EL (cell line): ENCODE results near the gene TSPAN11.

ENCODE experiments used
- DNase-seq: peaks from one replicate; pipeline ENCODE4 v3.0.0-alpha.2; 2016

The TSPAN11 gene

GRCh38 chr12:30962047-30962446, 35.5 kb downstream of the TSPAN11 start:
- DNase-seq: no peak

GRCh38 chr12:30963709-30964564, 37.4 kb downstream of the TSPAN11 start:
- DNase-seq: no peak

- no peak for DNase-seq
These were observed 38.5 kb downstream of the TSPAN11 start for GRCh38 chr12:30964896-30965612.

- no peak for DNase-seq
These were observed 39.1 kb downstream of the TSPAN11 start for GRCh38 chr12:30965613-30965985.

DNA sequence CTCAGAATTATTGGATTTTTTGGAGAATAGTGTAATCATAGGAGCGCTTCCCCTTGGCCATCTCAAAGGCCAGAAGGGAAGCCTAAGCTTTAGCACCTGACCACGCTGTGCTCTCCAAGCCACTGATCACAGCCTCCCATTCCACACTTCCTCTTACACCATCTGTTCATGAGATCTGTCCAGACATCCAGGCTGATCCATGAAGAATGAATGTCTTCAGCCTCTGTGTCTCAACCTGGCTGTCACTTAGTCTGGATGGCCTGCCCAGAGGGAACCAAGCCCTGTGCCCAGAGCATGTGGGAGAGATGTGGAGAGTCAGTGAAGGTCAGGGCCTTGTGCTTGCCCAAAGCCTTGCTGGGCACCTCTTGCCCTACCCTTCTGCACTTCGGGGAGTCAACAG, 40.5 kb downstream of the TSPAN11 start:
- DNase-seq: no peak

DNA sequence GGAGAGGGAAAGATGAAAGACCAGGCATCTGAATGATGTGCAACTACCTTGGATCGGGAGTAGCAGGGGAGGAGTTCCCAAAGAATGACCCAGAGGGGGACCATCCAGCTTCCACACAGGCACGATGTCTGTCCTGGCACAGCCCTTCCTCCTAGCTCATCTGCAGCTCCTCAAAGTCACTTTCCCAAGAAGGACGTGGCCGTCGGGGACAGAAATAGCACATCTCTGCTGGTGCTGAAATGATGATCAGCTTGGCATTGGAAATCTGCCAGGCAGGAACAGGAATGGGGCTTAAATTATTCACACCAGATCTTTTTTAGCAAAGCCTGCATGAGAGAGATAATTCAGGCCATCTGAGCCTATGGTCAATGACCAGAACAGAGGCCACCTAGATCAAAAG, 41.7 kb downstream of the TSPAN11 start:
- DNase-seq: no peak

DNA sequence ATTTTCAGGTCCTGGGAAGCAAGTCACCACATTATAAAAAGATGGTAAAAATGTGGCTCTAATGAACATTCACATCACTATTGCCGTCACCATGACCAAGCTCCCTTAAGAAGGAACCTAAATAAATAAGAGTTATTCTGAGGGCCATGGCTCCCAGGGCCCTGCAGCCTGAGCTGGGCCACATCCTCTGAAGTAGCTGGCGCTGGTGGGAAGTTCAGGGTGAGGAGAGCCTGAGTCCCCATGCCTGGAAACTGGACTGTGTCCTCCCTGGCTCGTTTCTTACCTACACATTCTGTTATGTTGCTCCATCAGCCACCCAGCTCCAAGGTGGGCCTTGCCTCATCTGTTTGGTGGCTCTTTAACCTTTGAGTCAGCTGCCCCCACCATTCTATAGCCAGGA, 42.5 kb downstream of the TSPAN11 start:
- no peak for DNase-seq

DNA sequence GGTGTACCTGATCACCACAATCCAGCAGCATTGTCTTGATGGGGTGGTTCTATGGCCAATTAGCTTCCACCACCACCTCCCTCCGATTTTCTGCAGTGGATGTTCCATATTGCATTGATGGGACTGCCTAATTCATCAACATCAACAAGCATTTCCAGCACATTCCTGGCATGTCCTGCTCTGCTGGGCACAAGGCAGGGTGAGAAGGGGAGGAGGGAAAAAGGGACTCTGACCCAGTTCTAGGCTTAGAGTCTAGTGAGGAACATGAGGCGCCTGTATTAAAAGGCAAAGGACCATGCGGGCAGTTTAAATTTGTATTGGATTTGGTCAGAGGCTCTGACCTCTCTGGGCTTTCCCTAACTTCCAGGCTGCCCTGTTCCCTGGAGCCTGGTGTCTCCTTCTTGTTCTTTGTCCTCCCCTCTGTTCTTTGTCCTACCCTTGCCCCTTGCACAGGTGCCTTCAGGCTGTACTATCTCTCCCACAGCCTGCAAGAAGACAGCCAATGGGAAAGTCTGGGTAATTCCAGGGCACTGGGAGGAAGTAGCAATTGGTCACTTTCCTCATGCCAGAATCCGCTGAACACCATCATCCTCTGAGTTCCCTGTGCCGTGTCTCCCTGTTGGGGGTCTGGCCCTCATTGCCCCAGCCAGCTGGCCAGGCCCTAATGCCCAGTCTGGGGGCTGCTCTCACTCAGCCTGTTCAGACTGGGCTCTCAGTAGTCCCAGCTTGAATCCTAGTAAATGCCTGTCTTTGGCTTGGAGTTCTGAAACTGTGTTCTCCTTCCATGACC, 43.3 kb downstream of the TSPAN11 start:
- no peak for DNase-seq

GRCh38 chr12:30970559-30971197, 44.1 kb downstream of the TSPAN11 start:
- DNase-seq: no peak

DNA sequence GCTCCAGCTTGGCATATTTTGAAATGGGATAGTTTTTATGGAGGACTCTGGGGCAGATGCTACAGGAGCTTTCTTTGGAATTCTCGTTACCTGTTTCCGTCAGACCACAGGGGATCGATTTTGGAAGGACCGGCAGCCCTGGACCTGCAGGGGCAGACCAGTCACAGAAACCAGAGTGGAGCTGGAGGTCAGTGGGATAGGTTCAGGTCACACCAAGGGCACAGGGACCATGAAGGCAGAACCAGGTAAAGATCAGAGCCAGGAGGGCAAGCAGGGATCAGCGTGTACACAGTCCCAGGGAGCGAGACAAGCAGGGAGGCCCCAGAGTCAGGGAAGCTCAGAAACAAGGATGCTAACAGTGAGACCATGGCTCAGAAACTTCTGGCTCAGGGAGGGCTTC, 45.5 kb downstream of the TSPAN11 start:
- no peak for DNase-seq

DNA sequence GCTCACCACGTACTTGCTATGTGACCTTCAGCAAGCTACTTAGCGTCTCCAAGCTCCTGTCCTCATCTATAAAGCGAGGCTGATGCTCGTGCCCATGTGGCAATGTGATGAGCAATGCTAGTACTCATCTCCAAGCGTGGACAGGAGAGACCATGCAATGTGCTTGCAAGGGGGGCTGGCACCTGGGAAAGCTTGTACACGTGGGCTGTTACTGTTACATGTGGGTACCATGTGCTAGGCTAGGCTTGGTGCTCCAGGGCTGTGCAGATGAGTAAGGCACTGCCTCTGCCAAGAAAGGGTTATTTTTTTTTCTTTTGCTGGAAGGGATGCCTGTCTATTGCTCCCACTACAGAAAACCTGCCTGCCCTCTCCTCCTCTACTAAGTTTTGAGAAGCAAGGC, 46.6 kb downstream of the TSPAN11 start:
- no peak for DNase-seq

DNA sequence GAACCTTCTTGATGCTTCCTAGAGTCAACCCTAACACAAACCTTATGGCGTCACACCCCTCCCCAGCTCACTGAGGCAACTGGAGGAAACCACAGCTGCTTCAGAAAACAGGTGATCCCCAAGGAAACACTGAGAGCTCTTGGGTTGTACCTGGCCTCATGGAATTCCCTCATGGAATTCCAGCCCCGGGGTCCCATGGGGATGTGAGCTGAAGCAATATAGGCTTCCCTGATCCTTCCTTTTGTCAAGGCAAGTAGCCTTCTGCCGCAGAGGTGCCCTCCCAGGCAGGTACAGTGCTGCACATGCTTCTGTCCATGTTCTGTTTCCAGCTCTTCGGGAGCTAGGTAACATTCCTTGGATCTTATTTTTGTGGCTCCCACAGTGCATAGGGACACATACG, 47.3 kb downstream of the TSPAN11 start:
- DNase-seq: no peak

DNA sequence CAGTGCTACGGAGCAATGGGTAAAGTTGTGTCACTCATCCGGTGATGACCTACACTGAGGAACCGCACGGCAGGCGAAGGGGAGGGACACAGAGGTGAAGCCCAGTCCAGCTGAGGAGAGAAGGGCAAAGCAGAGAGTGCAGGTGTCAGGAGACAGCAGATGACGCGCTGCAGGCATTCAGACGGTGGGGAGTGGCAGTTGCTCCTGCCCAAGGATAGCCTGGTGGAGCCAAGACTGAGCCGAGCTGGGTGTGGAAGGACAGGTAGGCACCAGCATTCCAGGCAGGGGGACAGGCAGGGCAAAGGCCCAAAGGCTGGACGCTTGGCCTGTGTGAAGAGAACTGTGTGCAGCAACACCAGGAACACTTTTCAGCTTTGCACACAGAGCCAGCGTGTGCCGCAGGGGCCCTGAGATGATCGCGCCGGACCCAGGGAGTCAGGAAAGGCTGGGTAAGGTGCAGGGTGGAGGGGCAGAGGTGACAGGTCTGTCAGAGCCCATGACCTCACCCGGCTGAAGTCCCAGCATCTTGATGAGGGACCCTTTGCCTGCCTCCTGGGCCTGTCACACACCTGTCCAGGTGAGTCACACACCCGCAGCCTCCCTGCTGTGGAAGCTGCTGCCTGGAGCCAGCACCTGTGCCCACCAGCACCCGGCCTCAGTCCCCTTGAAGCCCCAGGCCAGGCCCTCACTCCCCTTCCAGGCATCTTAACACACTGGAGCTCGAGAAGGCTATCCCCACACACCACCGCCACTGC, 48.4 kb downstream of the TSPAN11 start:
- DNase-seq: no peak

DNA sequence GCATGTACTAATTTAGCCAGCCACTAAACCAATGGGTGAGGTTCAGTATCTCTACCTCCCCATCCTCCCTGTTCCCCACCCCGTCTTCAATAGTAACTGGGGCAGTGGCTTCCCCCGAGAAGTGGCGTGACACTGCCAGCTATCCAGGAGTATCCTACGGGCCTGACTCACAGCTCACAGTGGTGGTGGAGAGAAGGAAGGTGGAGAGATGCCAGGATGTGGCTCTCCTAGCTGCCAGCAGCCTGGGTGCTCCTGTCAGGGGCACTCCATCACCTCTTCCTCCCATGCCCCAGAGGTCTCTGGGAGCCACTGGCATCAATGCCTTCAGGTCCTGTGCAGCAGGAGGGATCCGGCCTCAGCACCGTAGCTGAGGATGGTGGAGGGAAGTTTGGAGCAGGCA, 49.0 kb downstream of the TSPAN11 start:
- no peak for DNase-seq

- no peak for DNase-seq
These were observed 49.7 kb downstream of the TSPAN11 start for GRCh38 chr12:30976206-30976605.

- no peak for DNase-seq
These were observed 50.6 kb downstream of the TSPAN11 start for GRCh38 chr12:30977124-30977523.

DNA sequence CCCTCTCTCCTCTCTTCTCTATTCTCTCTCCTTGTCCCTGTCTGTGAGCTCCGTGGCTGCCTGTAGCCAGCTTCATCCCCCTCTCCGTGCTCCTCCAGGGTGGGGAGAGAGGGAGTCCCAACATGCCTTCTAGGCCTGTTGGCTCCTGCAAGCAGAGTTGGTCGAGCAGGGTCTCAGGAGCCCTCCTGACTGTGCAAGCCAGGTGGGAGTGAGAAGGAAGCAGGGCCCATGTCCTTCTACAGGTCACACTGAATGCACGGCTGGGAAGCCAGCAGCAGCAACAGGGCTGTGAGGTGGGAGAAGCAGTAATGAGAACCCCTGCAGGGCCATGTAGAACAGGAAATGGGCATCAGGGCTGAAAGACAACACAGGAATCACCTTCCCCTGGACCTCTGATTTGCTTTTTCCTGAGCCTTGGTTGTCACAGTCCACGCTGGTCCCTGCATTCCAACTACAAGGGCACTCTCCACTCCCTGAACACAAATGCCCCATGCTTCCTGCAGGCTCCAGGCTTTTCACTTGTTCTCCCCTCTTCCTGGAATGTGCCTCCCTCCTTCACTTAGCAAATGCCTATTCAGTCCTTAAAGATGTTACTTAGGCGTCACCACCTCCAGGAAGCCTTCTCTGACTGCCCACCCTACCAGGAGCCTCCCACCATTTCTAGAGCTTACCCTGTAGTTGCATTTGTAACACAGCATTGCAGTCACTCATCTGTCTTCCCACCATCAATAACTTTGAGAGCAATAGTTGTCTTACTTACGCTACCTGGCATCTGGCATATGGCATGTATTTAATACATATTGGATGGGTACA, 51.2 kb downstream of the TSPAN11 start:
- no peak for DNase-seq

GRCh38 chr12:30978639-30979038, 52.1 kb downstream of the TSPAN11 start:
- no peak for DNase-seq

DNA sequence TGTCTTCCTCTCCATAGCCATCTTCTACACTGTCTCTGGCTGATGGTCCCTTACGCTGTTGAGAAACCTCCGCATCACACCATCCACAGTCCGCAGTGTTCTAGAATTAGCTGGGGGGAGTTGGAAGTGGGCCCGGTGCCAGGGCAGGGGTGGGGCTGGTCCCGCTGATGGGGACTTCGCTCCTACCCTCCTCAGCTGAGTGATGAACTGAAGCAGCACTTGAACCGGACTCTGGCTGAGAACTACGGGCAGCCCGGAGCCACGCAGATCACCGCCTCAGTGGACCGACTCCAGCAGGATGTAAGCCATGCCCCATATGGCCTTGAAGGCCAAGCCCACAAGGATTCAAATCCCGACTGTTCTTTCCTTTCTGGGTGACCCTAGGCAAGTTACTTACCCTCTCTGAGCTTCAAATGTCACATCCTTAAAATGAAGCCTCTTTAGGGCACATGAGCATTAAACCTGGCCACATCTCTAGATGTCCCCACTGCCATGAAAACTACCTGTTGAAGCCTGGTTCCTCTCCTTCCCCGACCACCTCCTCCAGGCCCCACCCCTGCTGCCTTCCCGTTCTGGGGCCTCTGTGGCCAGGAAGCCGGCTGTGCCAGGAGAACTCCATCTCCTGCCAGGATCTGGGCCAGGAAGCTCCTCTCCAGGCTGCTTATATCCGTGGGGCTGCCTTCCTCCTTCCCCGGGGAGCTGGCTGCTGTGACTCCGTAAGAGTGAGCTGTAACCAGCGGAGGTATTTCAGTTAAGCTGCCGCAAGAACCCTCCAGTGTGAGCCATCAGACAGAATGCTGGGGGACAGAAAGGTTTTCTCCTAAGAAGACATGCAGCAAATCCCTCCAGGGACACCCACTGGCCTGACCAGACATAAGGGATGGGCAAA, 53.1 kb downstream of the TSPAN11 start:
- no peak for DNase-seq

DNA sequence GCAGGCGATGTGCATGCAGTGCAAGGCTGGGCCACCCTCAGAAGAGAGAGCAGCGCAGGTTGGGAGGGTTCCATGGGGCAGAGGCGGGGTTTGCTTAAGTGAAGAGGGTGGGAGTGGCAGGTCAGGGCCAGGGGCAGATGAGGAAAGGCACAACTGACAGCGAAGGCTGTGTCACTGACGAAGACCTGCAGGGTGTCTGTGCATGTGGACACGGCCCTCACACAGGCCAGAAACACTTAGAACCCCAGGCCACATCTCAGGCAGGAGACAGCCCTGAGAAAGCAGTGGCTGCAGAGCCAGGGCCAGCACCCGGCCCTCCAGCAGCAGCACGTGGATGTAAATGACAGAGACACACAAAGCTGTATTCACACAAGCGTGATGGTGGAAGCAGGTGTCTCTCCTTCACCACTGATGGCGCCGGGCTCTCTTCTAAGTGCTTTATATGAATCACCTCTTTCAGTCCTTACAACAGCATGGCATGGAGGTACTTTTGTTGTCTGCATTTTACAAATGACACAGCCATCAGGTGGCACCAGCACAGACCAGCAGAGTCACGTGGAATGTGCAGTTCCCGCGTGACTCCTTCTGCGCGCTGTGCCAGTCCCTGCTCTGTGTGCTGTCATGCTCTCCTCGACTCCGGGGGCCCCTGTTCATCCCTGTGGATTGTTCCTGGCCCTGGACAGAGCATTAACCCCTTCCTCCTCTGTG, 54.6 kb downstream of the TSPAN11 start:
- no peak for DNase-seq
